Measurements from ENCODE around the gene LRWD1. TPM values are rescaled to one million over a fixed set of nuclear protein-coding genes. Genes with fewer than 3 reads are reported as not detected.

The LRWD1 gene
- total and polyA plus RNA-seq, 2 of the 13 experiments (the other 11 are each of a cell fraction or from before 2014, with no cell fraction given) = 8.5 to 16.3 TPM

DNA sequence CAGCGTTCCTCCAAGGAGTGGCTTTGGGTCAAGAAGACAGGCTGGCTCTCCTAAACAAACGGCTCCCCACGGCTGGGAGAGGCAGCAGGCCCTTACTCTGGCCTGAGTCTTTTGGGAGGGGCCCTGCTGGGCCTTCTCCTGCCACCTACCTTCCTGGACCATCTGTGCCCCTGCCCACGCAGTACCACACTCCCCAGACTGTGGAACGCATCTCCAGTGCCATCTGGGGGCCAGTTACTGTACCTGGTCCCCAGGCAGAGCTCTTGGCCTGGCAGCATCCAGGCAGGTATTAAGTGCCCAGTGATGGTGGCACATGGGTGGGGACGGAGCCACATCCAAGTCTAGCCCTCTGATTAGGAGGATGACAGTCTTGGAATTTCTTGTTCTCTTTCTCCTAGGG is 14.5 kb upstream of the LRWD1 start (continued):
- TF ChIP-seq BORCS8-MEF2B (CRISPR knock-in tag; IDR thresholded peaks at IDR 0.05) (no peak), ZKSCAN5 (CRISPR knock-in tag; IDR thresholded peaks at IDR 0.05) (no peak), STAG1 (CRISPR knock-in tag; IDR thresholded peaks at IDR 0.05) (peak; percentile 24; the same call in 1 of the 2 replicates), KLF11 (CRISPR knock-in tag; IDR thresholded peaks at IDR 0.05) (no peak), JUN (CRISPR knock-in tag; IDR thresholded peaks at IDR 0.05) (no peak), CTCF (CRISPR knock-in tag; IDR thresholded peaks at IDR 0.05) (peak; percentile 41), SNAI1 (CRISPR knock-in tag; IDR thresholded peaks at IDR 0.05; ENCODE audit: borderline replicate concordance) (no peak), MXI1 (IDR thresholded peaks at IDR 0.05; ENCODE audit: borderline replicate concordance, low read depth, low read length) (no peak), ZIK1 (CRISPR knock-in tag; IDR thresholded peaks at IDR 0.05; ENCODE audit: borderline replicate concordance, low read depth) (no peak), ELF1 (CRISPR knock-in tag; IDR thresholded peaks at IDR 0.05) (no peak), ZNF24 (IDR thresholded peaks at IDR 0.05) (no peak), POLR2AphosphoS5 (IDR thresholded peaks at IDR 0.05; ENCODE audit: low read depth, low read length) (no peak), ZNF547 (CRISPR knock-in tag; IDR thresholded peaks at IDR 0.05) (no peak), POLR2A (IDR thresholded peaks at IDR 0.05; ENCODE audit: insufficient read depth in 1 of 2, low read depth in 2 of 2, low read length in 2 of 2) (no peak), HNRNPL (IDR thresholded peaks at IDR 0.05; ENCODE audit: low read depth, low read length) (0 out of 2 replicates have a peak, but pooled peaks have one; percentile 66), NR2F1 (CRISPR knock-in tag; IDR thresholded peaks at IDR 0.05) (no peak)
- TF ChIP-seq, protein P1, sequence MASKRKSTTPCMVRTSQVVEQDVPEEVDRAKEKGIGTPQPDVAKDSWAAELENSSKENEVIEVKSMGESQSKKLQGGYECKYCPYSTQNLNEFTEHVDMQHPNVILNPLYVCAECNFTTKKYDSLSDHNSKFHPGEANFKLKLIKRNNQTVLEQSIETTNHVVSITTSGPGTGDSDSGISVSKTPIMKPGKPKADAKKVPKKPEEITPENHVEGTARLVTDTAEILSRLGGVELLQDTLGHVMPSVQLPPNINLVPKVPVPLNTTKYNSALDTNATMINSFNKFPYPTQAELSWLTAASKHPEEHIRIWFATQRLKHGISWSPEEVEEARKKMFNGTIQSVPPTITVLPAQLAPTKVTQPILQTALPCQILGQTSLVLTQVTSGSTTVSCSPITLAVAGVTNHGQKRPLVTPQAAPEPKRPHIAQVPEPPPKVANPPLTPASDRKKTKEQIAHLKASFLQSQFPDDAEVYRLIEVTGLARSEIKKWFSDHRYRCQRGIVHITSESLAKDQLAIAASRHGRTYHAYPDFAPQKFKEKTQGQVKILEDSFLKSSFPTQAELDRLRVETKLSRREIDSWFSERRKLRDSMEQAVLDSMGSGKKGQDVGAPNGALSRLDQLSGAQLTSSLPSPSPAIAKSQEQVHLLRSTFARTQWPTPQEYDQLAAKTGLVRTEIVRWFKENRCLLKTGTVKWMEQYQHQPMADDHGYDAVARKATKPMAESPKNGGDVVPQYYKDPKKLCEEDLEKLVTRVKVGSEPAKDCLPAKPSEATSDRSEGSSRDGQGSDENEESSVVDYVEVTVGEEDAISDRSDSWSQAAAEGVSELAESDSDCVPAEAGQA (IDR thresholded peaks at IDR 0.05; ENCODE audit: low read depth) = no peak
- TF ChIP-seq, protein P1 (CRISPR knock-in tag; IDR thresholded peaks at IDR 0.05; ENCODE audit: borderline replicate concordance) = no peak
- TF ChIP-seq, protein P2, sequence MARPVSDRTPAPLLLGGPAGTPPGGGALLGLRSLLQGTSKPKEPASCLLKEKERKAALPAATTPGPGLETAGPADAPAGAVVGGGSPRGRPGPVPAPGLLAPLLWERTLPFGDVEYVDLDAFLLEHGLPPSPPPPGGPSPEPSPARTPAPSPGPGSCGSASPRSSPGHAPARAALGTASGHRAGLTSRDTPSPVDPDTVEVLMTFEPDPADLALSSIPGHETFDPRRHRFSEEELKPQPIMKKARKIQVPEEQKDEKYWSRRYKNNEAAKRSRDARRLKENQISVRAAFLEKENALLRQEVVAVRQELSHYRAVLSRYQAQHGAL (CRISPR knock-in tag; IDR thresholded peaks at IDR 0.05; ENCODE audit: not compliant biosample characterization) = no peak
- TF ChIP-seq, protein P3, sequence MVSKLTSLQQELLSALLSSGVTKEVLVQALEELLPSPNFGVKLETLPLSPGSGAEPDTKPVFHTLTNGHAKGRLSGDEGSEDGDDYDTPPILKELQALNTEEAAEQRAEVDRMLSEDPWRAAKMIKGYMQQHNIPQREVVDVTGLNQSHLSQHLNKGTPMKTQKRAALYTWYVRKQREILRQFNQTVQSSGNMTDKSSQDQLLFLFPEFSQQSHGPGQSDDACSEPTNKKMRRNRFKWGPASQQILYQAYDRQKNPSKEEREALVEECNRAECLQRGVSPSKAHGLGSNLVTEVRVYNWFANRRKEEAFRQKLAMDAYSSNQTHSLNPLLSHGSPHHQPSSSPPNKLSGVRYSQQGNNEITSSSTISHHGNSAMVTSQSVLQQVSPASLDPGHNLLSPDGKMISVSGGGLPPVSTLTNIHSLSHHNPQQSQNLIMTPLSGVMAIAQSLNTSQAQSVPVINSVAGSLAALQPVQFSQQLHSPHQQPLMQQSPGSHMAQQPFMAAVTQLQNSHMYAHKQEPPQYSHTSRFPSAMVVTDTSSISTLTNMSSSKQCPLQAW (CRISPR knock-in tag; IDR thresholded peaks at IDR 0.05) = no peak
- TF ChIP-seq, protein P4, sequence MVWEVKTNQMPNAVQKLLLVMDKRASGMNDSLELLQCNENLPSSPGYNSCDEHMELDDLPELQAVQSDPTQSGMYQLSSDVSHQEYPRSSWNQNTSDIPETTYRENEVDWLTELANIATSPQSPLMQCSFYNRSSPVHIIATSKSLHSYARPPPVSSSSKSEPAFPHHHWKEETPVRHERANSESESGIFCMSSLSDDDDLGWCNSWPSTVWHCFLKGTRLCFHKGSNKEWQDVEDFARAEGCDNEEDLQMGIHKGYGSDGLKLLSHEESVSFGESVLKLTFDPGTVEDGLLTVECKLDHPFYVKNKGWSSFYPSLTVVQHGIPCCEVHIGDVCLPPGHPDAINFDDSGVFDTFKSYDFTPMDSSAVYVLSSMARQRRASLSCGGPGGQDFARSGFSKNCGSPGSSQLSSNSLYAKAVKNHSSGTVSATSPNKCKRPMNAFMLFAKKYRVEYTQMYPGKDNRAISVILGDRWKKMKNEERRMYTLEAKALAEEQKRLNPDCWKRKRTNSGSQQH (CRISPR knock-in tag; IDR thresholded peaks at IDR 0.05; ENCODE audit: low read depth) = no peak
